Measurements from ENCODE around the gene SIGMAR1.

DNA sequence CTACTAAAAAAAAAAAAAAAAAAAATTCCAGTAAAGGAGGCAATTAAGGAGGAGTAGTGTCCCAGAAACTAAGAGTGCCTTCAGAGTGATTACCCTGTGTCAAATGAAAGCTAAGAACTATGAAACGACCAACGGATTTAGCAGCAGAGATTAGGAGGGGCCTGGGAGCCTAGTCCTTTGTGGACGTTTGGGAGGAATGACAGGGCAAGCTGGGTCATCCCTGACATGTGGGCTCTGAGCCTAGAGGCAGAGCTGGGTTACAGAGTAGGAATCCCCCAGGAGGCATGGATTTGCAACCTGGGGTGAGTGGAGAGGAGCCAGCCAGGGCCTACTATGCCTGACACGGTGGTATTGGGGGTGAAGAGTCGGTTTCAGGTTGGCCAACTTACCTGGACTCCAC lies 4.4 kb downstream of the SIGMAR1 start:
- TF ChIP-seq, protein P1, sequence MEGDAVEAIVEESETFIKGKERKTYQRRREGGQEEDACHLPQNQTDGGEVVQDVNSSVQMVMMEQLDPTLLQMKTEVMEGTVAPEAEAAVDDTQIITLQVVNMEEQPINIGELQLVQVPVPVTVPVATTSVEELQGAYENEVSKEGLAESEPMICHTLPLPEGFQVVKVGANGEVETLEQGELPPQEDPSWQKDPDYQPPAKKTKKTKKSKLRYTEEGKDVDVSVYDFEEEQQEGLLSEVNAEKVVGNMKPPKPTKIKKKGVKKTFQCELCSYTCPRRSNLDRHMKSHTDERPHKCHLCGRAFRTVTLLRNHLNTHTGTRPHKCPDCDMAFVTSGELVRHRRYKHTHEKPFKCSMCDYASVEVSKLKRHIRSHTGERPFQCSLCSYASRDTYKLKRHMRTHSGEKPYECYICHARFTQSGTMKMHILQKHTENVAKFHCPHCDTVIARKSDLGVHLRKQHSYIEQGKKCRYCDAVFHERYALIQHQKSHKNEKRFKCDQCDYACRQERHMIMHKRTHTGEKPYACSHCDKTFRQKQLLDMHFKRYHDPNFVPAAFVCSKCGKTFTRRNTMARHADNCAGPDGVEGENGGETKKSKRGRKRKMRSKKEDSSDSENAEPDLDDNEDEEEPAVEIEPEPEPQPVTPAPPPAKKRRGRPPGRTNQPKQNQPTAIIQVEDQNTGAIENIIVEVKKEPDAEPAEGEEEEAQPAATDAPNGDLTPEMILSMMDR (IDR thresholded peaks at IDR 0.05) = no peak
- no peak for TF ChIP-seq POLR2A (IDR thresholded peaks at IDR 0.05)

All from testis (tissue), 2 donors.